A673 (cell line): ENCODE results near the gene TSR1. TPM values are rescaled to one million over a fixed set of nuclear protein-coding genes. Genes with fewer than 3 reads are reported as not detected.

Source experiments
- BruUV-seq: library from RNA; stranded (reverse); fragments of 400-500 nt; replicated peaks from 2 replicates; lab custom pipeline; 2021; lab: Mats Ljungman, UMichigan
- CTCF ChIA-PET: fragments of 300-600 bp; sonication (Branson Sonifier 250); formaldehyde crosslinking; loops from one replicate; lab custom pipeline; 2022; ENCODE audit warnings: antibody characterized with exemption; lab: Charles Lee
- POLR2A ChIA-PET: fragments of 300-600 bp; sonication (Branson Sonifier 250); formaldehyde crosslinking; loops from one replicate; lab custom pipeline; 2022; ENCODE audit warnings: antibody characterized with exemption; ENCODE audit not compliant: low non-redundant PET; lab: Charles Lee
- DNase-seq: peaks from one replicate; pipeline ENCODE4 v3.0.0-alpha.2; 2015; ENCODE audit warnings: low spot score
- H3K27ac ChIP-seq: fragments of 200-600 bp; sonication (generic); 2 replicates; pipeline ENCODE4 v1.5.1; 2016; ENCODE audit warnings: mixed run types, low read depth, mild to moderate bottlenecking, mixed read lengths, antibody characterized with exemption, low read length; ENCODE audit not compliant: poor library complexity, severe bottlenecking
- H3K27me3 ChIP-seq: fragments of 200-600 bp; sonication (generic); replicated peaks from 2 replicates; pipeline ENCODE4 v1.6.1; 2017; ENCODE audit warnings: mixed run types, low read depth, mild to moderate bottlenecking, mixed read lengths, antibody characterized with exemption, low read length; ENCODE audit not compliant: insufficient read depth, poor library complexity
- H3K36me3 ChIP-seq: fragments of 200-600 bp; sonication (generic); 2 replicates; pipeline ENCODE4 v1.6.1; 2016; ENCODE audit warnings: mixed run types, mild to moderate bottlenecking, mixed read lengths, antibody characterized with exemption, low read length; ENCODE audit not compliant: insufficient read depth, poor library complexity, severe bottlenecking
- H3K4me1 ChIP-seq: fragments of 200-600 bp; sonication (generic); 2 replicates; pipeline ENCODE4 v1.6.1; 2017; ENCODE audit warnings: mixed run types, mild to moderate bottlenecking, mixed read lengths, antibody characterized with exemption, low read length; ENCODE audit not compliant: insufficient read depth, poor library complexity, severe bottlenecking
- H3K4me3 ChIP-seq: fragments of 200-600 bp; sonication (generic); 2 replicates; pipeline ENCODE4 v1.5.1; 2016; ENCODE audit warnings: low read depth, mixed run types, mild to moderate bottlenecking, mixed read lengths, low read length; ENCODE audit not compliant: poor library complexity, severe bottlenecking
- H3K9me3 ChIP-seq: fragments of 200-600 bp; sonication (generic); 2 replicates; pipeline ENCODE4 v1.6.1; 2016; ENCODE audit warnings: mixed run types, low read depth, mild to moderate bottlenecking, mixed read lengths, antibody characterized with exemption, low read length; ENCODE audit not compliant: poor library complexity, severe bottlenecking
- EZH2 ChIP-seq: fragments of 200-600 bp; sonication (generic); IDR thresholded peaks from 2 replicates; pipeline ENCODE4 v1.6.1; 2017; ENCODE audit warnings: borderline replicate concordance, low read depth, mild to moderate bottlenecking, mixed read lengths, antibody characterized with exemption, low read length; ENCODE audit not compliant: poor library complexity, severe bottlenecking
- intact Hi-C: fragments of 100-400 bp; cut with micrococcal nuclease; formaldehyde crosslinking; loops from one replicate; pipeline ENCODE4 v1.10.0; 2022; ENCODE audit not compliant: unreplicated experiment
- total RNA-seq: library from RNA; stranded (reverse); gene quantifications from 2 replicates; pipeline ENCODE4 v1.2.3, GENCODE V29; 2021
- TF ChIP-seq, protein P1 (sequence below): fragments of 300-800, 200-600 bp; sonication (generic); conservative IDR thresholded peaks from 2 replicates; pipeline ENCODE4 v1.5.1; 2017; ENCODE audit warnings: low read depth, mild to moderate bottlenecking, antibody characterized with exemption, low read length, moderate library complexity, mixed read lengths

Gene TSR1
- total RNA-seq, 1 experiment from 2014 or later: 91.0 TPM

DNA sequence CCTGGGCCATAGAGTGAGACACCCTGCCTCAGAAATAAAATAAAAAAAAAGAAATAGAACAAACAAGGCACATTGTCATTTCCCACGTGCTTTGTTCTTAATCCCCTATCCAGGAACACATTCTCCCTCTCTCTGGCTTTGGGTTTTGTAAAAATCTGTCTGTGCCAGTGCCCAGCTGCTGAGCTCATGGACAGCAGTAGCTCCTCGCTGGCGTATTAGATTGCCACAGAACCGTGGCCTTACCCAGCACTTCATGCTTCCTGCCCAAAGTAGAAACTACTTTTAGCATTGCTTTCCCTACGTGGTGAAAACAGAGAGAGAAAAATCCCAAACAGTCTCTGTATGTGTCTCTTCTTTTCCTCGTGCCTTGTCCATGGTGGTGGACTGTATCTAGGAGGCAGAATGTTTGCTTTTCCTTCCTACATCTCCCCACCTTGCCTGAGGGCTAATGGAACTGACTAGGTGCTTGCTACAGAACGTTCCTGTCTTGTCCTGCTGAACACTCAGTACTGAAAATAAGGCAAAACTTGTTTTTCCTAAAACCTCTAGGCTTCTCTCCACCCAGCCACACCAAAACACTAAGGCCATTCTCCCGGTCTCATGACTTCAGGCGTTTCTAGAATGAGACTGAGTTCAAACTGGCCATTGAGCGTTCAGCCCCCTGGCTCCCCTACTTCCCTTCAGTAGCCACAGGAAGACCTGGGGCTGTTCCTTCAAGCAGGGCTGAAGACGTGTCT is 38.5 kb upstream of the TSR1 start:
- BruUV-seq: no TSS peak
- no peak overlapping the region for H3K27ac ChIP-seq
- POLR2A ChIA-PET: no interaction called here

DNA sequence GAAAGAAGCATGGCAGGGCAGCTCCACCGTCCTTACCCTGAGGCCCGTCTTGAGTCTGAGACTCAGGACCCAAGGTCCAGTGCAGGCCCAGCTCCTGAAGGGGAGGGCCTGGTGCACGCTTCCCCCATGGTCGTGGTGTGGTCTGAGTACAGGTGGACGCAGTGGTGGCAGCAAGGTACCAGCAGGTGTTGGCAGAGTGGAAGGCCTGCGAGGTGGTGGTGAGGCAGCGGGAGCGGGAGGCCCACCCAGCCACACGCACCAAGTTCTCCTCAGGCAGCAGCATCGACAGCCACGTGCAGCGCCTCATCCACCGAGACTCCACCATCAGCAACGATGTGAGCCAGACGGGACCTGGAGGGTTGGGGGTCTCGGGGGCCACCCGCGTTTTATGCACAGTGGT is 36.9 kb upstream of the TSR1 start:
- no peak for DNase-seq
- intact Hi-C loops: no loop called here
- Histone ChIP-seq H3K4me3 (no peak overlapping the region), H3K4me1 (peaks cover 5% of the 10 kb centered on the region), H3K9me3 (no peaks in the 10 kb centered on the region), H3K27ac (no peak overlapping the region), H3K27me3 (no peaks in the 10 kb centered on the region), H3K36me3 (peaks cover 32% of the 10 kb centered on the region)
- ChIA-PET POLR2A (no interaction called here), CTCF (no interaction called here)
- no TSS peak for BruUV-seq
- TF ChIP-seq, protein P1, sequence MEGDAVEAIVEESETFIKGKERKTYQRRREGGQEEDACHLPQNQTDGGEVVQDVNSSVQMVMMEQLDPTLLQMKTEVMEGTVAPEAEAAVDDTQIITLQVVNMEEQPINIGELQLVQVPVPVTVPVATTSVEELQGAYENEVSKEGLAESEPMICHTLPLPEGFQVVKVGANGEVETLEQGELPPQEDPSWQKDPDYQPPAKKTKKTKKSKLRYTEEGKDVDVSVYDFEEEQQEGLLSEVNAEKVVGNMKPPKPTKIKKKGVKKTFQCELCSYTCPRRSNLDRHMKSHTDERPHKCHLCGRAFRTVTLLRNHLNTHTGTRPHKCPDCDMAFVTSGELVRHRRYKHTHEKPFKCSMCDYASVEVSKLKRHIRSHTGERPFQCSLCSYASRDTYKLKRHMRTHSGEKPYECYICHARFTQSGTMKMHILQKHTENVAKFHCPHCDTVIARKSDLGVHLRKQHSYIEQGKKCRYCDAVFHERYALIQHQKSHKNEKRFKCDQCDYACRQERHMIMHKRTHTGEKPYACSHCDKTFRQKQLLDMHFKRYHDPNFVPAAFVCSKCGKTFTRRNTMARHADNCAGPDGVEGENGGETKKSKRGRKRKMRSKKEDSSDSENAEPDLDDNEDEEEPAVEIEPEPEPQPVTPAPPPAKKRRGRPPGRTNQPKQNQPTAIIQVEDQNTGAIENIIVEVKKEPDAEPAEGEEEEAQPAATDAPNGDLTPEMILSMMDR: no peak
- no peak for TF ChIP-seq EZH2

More for the DNA sequence above, 38.5 kb upstream of the TSR1 start:
- H3K4me1 ChIP-seq: no peaks in the 10 kb centered on the region
- no peaks in the 10 kb centered on the region for H3K27me3 ChIP-seq
- intact Hi-C loops: no loop called here
- H3K36me3 ChIP-seq: peaks cover 41% of the 10 kb centered on the region
- TF ChIP-seq EZH2: no peak
- TF ChIP-seq, protein P1: no peak
- DNase-seq: no peak
- no peak overlapping the region for H3K4me3 ChIP-seq
- CTCF ChIA-PET: no interaction called here
- no peaks in the 10 kb centered on the region for H3K9me3 ChIP-seq

DNA sequence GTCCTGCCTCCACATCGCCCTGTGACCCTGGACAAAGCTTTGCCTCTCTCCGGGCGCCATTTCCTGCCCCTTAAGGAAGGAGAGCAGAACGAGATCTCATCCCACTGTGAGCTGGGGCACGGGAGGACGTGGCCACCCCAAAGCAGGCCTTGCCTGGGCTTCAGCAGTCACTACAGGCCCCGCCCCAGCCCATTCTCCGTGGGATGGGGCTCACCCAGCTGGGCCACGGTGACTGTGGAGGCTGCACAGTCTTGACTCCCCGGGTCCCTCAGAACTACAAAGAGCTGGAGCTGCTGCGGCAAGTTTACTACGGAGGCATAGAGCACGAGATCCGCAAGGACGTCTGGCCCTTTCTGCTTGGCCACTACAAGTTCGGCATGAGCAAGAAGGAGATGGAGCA is 36.4 kb upstream of the TSR1 start:
- peaks cover 29% of the 10 kb centered on the region for H3K36me3 ChIP-seq
- TF ChIP-seq, protein P1: no peak
- TF ChIP-seq EZH2: no peak
- H3K27me3 ChIP-seq: no peaks in the 10 kb centered on the region
- no TSS peak for BruUV-seq
- DNase-seq: no peak
- H3K27ac ChIP-seq: no peak overlapping the region
- POLR2A ChIA-PET: no interaction called here
- H3K9me3 ChIP-seq: no peaks in the 10 kb centered on the region
- no peak overlapping the region for H3K4me3 ChIP-seq
- peaks cover 5% of the 10 kb centered on the region for H3K4me1 ChIP-seq
- intact Hi-C loops: no loop called here
- CTCF ChIA-PET: no interaction called here
